H1 (cell line): ENCODE data around the gene ZNF407. TPM values are rescaled to one million over a fixed set of nuclear protein-coding genes. Genes with fewer than 3 reads are reported as not detected.

Experiments
- CBX8 ChIP-seq: fragments of 300-800, 300-1000 bp; sonication (generic); IDR thresholded peaks from 2 replicates; pipeline ENCODE4 v1.7.1; 2016; ENCODE audit warnings: low read depth, low read length, borderline replicate concordance
- NANOG ChIP-seq: IDR thresholded peaks from 2 replicates; pipeline ENCODE4 v1.6.1; 2011; ENCODE audit warnings: low read length, low read depth, mild to moderate bottlenecking, inconsistent platforms; ENCODE audit not compliant: insufficient read depth, poor library complexity, severe bottlenecking
- RBBP5 ChIP-seq: IDR thresholded peaks from 2 replicates; pipeline ENCODE4 v1.7.1; 2012; ENCODE audit warnings: low read depth, mild to moderate bottlenecking, inconsistent platforms, low read length, moderate library complexity, borderline replicate concordance
- polyA plus RNA-seq, 7 experiments: library from polyadenylated mRNA; depleted of rRNA in 3 of 7; stranded (reverse) in 5 of 7; unstranded in 2 of 7; fragments of >200 nt in 5 of 7; fragments of 200-250 nt in 2 of 7; gene quantifications; 1 replicate in 5 of 7; 2 replicates in 1 of 7; 4 replicates in 1 of 7; pipeline versions ENCODE4 v1.2.1 to v1.2.3, GENCODE V29; 2011 to 2013; ENCODE audit warnings: missing spikeins in 2 of 7, mixed read lengths in 2 of 7
- total RNA-seq: library from RNA; stranded (reverse); fragmentation: NEBNext Ultra II Directional; extraction: Animal tissue kit (Norgen Biotek cat#: 25700); gene quantifications from 2 replicates; pipeline ENCODE4 v1.2.1, GENCODE V29; 2021

ZNF407 gene
- total and polyA plus RNA-seq, 2 of the 8 experiments (the other 6 are each of a cell fraction or from before 2014, with no cell fraction given): 1.5 to 6.8 TPM

GRCh38 chr18:75003764-75004690 lies 406.4 kb downstream of the ZNF407 start (continued):
- no peak for TF ChIP-seq RBBP5
- no peak for TF ChIP-seq NANOG
- TF ChIP-seq CBX8: no peak
- TF ChIP-seq, all 59 proteins: peak for 0
